GM20000 (cell line): ENCODE data around the gene RBM44.
"Not testable (repeated sequence)": the region's sequence is repeated elsewhere in the genome, so short reads cannot be mapped to it uniquely, and the experiment has no call there.

Source experiments
- DNase-seq: peaks from one replicate; pipeline ENCODE4 v3.0.0; 2012; ENCODE audit warnings: low spot score
- TF ChIP-seq, protein P1 (sequence below): IDR thresholded peaks from 2 replicates; pipeline ENCODE4 v1.5.1; 2012; ENCODE audit warnings: mild to moderate bottlenecking, control low read depth; ENCODE audit errors: extremely low read depth, missing control alignments

The RBM44 gene

DNA sequence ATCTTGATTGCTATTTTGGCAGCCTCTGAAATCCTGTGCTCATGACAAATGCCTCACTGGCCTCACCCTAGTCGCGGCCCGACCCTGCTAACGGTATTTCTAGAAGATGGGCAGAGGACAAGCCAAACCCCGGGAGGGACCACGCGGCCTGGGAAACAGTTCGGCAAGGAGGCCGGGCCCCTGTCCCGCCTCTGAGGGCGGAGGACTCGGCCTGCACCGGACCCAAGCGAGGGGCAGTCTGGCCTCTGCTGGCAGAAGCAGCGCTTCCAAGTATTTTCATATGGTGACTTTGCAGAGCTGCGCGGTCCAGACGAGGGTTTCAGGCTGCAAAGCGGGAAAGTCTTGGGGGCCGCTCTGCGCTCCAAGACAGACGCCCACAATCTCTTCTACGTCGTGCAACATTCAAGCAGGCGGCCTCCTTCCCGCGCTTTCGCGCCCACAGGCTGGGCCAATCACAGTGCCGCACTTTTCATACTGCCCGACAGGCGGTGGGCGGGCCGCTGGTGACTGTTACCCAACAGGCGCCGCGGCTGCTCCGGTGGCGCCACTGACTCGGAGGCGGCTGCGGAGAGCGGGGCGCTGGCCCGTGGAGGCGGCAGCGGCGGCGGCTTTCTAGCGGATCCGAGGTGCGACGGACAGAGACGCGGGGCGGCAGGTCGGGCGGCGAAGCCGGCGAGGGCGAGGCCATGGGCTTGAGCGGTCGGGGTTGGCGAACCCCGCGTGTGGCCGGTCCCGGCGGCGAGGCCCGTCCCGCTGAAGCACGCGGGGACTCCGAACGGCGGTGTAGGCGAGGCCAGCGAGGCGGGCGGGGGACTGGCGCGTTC, at the start of gene RBM44:
TSS of gene RBM44 (plus strand) at position 544 of the 824 bp plus-strand sequence. CDS start 14,831 bp downstream, outside the sequence.
- no peak for DNase-seq

GRCh38 chr2:237749002-237749401, 49.6 kb upstream of the RBM44 start:
- TF ChIP-seq, protein P1, sequence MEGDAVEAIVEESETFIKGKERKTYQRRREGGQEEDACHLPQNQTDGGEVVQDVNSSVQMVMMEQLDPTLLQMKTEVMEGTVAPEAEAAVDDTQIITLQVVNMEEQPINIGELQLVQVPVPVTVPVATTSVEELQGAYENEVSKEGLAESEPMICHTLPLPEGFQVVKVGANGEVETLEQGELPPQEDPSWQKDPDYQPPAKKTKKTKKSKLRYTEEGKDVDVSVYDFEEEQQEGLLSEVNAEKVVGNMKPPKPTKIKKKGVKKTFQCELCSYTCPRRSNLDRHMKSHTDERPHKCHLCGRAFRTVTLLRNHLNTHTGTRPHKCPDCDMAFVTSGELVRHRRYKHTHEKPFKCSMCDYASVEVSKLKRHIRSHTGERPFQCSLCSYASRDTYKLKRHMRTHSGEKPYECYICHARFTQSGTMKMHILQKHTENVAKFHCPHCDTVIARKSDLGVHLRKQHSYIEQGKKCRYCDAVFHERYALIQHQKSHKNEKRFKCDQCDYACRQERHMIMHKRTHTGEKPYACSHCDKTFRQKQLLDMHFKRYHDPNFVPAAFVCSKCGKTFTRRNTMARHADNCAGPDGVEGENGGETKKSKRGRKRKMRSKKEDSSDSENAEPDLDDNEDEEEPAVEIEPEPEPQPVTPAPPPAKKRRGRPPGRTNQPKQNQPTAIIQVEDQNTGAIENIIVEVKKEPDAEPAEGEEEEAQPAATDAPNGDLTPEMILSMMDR: no peak
- no peak for DNase-seq

More for the DNA sequence above, at the start of gene RBM44:
- TF ChIP-seq, protein P1: no peak

GRCh38 chr2:237749961-237750360, 48.6 kb upstream of the RBM44 start:
- TF ChIP-seq, protein P1: no peak
- DNase-seq: no peak

DNA sequence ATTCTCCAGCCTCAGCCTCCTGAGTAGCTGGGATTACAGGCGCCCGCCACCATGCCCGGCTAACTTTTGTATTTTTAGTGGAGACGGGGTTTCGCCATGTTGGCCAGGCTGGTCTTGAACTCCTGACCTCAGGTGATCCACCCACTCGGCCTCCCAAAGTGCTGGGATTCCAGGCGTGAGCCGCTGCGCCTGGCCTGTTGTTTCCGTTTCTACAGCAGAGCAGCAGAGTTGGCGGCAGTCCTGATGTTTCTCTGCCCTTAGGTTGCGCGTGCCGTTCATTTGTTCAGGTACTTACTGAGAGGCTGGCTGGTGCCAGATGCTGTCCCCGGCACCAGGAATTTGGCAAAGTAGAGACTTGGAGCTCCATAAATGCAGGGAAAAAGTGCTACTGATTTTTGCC, 48.1 kb upstream of the RBM44 start:
- DNase-seq: not testable (repeated sequence)

DNA sequence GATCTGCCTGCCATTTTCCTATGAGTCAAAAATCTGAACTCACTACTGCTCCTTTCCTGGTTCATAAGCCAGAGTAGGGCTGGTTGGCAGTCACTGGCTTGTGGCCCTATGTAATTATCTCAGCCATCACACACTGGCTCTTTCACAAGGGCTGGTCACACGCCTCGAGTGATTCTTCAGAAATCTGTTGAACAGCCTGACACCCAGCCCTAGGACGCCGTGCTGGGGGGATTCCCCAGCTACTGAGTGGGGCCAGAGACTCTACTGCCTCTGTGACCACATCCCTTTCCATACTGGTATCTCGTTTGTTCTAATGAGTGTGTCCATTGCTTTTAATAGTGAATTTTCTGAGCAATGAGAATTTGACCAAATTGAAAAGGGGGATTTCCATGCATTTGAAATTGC, 45.8 kb upstream of the RBM44 start:
- TF ChIP-seq, protein P1: no peak
- peak; percentile 87 for DNase-seq

DNA sequence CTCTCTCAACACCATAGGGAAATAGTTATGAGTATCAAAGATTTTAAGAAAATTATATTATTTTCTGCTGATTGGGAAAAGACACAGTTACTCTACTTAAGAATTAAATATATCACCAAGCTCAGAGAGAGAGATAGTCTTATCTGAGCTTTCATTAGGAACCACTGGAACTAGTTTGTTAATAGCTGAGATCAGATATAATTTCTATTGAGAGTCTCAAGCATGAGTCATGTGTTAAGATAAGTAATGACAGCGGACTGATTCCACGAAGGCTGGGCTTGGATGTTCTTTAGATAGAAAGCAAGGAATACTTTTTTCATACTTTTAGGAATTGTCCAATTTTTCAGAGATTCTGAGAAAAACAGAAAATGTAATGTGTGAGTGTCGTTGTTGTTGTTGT, 44.4 kb upstream of the RBM44 start:
- no peak for DNase-seq

GRCh38 chr2:237754626-237755248, 43.8 kb upstream of the RBM44 start:
- DNase-seq: no peak
- TF ChIP-seq, protein P1: no peak

More for the DNA sequence above, 44.4 kb upstream of the RBM44 start:
- TF ChIP-seq, protein P1: no peak
